ENCODE data around the gene APOBEC3A.

DNA sequence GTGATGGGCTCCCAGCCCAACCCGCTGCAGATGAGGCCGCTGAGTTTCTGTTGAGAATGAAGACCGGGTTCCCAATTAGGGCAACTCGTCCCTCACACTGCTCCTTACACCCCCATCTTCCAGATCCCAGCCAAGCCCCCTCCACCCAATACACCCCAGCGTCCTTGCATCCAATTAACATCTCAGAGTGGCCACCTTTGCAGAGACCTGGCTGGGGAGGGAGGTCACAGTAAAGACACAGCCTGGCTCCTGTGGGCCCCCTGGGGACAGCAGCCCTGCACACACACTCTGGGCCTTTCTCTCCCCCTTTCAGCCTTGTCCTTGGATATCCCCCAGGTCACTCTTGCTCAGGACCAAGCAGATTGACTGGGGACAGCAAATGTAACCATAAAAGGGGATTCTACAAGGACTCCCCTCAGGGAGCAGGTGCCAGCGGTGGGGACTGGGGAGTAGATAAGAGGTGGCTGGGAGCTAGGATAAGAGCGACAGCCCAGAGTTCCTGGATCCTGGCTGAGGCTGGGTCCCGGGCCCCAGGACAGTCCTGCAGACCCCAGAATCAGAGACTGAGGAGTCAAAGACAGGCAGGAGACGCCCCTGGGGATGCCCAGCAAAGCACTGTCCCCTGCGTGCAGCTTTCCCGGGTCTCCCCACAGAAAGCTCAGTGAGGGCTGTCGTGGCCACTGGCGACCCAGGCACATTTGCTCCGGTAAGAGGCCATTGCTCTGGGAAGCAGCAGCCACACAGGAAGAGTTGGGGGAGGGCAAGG is 8.4 kb downstream of the APOBEC3A start:
- TF ChIP-seq, protein P1, sequence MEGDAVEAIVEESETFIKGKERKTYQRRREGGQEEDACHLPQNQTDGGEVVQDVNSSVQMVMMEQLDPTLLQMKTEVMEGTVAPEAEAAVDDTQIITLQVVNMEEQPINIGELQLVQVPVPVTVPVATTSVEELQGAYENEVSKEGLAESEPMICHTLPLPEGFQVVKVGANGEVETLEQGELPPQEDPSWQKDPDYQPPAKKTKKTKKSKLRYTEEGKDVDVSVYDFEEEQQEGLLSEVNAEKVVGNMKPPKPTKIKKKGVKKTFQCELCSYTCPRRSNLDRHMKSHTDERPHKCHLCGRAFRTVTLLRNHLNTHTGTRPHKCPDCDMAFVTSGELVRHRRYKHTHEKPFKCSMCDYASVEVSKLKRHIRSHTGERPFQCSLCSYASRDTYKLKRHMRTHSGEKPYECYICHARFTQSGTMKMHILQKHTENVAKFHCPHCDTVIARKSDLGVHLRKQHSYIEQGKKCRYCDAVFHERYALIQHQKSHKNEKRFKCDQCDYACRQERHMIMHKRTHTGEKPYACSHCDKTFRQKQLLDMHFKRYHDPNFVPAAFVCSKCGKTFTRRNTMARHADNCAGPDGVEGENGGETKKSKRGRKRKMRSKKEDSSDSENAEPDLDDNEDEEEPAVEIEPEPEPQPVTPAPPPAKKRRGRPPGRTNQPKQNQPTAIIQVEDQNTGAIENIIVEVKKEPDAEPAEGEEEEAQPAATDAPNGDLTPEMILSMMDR (IDR thresholded peaks at IDR 0.05) = no peak
- no peak for TF ChIP-seq EP300 (IDR thresholded peaks at IDR 0.05)
